C4-2B (cell line): ENCODE measurements around the gene FRMD8.

Source experiments
- H3K27ac ChIP-seq: fragments of 450-650 bp; 2 replicates; pipeline ENCODE4 v1.5.1; 2017
- ZFX ChIP-seq: fragments of 450-650 bp; IDR thresholded peaks from 2 replicates; pipeline ENCODE4 v1.6.1; 2017
- TF ChIP-seq, protein P1 (sequence below): fragments of 450-650 bp; conservative IDR thresholded peaks from 2 replicates; pipeline ENCODE4 v1.5.1; 2017; ENCODE audit warnings: mild to moderate bottlenecking

Gene FRMD8

DNA sequence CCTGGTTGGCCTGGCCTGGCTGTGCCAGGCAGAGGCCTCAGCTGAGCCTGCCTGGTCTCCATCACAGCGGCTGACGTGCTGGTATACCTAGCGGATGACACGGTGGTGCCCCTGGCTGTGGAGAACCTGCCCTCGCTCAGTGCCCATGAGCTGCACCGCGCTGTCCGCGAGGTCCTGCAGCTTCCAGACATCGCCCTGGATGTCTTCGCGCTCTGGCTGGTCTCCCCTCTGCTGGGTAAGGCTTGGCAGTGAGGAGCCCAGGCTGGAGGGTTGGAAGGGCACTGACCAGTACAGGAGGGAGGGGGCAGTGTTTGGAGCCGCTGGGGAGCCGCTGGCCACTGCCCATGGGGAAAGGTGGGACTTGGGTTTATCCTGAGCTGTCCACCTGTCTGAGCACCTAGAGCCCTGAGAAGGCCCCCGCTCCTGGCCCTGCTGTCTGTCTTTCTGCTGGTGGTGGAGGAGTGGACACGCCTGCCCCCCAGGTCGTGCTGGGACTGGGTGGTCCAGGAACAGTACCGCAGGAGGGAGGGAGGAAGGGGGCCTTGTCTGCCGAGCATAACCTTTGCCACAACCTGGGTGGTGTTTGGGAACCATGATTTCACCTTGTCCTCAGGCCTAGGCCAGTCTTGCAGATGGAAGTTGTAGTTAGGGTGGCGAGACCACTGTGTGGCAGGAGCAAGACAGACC lies 3.0 kb downstream of the FRMD8 start:
- no peak overlapping the region for H3K27ac ChIP-seq
- TF ChIP-seq, protein P1, sequence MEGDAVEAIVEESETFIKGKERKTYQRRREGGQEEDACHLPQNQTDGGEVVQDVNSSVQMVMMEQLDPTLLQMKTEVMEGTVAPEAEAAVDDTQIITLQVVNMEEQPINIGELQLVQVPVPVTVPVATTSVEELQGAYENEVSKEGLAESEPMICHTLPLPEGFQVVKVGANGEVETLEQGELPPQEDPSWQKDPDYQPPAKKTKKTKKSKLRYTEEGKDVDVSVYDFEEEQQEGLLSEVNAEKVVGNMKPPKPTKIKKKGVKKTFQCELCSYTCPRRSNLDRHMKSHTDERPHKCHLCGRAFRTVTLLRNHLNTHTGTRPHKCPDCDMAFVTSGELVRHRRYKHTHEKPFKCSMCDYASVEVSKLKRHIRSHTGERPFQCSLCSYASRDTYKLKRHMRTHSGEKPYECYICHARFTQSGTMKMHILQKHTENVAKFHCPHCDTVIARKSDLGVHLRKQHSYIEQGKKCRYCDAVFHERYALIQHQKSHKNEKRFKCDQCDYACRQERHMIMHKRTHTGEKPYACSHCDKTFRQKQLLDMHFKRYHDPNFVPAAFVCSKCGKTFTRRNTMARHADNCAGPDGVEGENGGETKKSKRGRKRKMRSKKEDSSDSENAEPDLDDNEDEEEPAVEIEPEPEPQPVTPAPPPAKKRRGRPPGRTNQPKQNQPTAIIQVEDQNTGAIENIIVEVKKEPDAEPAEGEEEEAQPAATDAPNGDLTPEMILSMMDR = no peak
- no peak for TF ChIP-seq ZFX

DNA sequence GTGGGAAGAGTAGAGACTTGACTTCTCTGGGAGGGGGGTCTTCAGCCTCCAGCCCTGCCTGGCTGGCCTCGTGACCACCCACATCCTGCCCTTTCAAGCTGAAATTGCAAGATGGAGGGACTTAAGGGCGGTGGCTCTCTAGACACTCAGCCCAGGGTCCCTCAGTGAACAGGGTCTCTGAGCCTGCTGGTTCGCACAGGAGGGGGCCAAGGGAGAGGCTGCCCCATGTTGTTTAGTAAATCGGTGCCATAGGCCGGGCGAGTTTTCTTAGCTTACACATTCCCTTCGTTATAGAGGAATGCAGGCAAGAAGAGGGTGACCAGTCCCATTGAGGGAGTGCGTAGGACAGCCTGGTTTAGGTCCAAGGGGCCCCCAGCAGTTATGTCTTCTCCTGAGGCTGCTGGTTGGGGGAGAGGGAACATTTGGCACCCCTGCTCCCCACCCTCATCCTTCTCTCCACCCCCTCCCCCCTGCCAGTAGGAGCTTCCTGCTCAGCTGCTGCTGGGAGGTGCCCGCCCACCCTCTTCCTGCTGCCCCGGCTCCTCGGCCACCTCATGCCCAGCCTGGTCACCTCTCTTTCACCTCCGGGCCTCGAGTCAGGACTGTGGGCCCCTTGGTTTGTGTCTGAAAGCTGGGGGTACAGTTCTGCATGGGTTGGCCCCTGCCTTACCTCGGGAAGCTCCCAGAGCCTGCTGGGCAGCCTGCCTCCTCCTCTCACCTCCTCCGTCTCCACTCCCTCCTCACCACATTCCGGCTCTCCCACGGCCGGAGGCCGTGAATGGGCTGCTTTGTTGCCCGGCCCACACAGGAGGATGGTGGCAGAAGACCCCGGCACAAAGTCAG lies 3.9 kb downstream of the FRMD8 start:
- no peak overlapping the region for H3K27ac ChIP-seq
- no peak for TF ChIP-seq ZFX
- TF ChIP-seq, protein P1 = no peak

DNA sequence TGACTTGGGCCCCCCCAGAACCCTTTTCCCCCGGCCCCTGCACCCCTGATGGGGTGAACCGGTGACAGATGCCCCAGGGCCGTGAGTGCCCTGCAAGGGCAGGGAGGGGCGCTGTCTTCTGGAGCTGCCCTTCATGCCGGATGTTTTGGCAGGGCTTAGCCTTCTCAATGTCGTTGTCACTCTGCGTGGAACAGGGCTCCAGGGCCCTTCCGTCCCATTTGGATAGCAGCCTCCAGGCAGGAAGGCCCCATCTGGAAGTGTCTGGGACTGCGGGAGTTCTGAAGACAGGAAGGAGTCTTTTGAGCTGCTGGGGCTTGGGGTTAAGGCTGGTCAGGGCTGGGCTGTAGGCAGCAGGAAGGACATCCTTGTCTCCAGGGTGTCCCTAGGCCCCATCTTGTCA lies 4.6 kb downstream of the FRMD8 start:
- H3K27ac ChIP-seq = no peak overlapping the region

DNA sequence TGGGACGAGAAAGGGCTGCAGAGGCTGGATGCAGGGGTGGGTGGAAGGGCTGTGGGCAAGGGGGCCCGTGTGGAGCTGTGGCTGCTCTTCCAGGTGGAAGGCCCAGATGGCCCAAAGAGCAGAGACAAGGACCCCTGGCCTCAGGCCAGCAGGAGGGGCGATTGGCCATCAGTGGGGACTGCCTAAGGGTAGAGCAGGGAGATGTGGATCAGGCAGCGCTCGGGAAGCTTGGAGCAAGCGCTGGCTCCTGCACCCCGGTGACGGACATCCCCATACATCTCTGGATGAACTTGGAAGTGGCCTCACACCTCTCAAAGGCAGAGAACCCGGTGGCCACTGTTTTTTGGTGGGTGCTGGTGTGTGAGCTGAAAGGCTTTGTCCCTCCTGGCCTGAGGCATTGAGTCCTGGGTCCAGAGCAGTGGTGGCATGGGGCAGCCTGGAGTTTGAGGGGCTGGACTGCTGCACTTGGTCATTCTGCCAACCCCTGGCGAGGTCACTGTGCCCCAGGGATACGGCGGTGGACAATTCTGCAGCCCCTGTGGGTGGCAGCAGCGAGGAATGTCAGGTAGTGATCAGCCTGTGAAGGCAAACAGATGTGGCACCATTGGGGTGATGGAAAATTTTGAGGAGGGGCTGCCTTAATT lies 5.9 kb downstream of the FRMD8 start:
- TF ChIP-seq ZFX = no peak
- TF ChIP-seq, protein P1 = no peak
- H3K27ac ChIP-seq = no peak overlapping the region

More for the DNA sequence above, 4.6 kb downstream of the FRMD8 start:
- TF ChIP-seq, protein P1 = no peak
- no peak for TF ChIP-seq ZFX

DNA sequence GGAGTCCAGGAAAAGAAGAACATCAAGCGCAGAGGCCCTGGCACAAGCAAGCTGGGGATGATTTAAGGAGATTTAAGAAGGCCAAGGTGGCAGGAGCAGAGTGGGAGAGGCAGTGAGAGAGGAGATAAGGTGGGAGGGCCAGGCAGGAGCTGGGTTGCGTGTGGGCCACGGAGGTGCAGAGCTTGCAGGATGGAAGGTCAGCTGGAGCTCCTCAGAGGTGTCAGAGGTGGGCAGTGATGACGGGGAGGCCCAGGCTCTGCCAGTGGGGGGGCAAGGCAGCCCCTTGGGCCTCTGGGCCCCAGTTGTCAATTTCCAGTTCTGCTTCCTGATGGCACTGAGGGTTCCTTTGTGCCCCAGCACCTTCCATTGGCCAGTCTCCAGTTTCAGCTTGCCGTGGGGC lies 6.5 kb downstream of the FRMD8 start:
- TF ChIP-seq, protein P1 = no peak
- no peak for TF ChIP-seq ZFX
- H3K27ac ChIP-seq = no peak overlapping the region

DNA sequence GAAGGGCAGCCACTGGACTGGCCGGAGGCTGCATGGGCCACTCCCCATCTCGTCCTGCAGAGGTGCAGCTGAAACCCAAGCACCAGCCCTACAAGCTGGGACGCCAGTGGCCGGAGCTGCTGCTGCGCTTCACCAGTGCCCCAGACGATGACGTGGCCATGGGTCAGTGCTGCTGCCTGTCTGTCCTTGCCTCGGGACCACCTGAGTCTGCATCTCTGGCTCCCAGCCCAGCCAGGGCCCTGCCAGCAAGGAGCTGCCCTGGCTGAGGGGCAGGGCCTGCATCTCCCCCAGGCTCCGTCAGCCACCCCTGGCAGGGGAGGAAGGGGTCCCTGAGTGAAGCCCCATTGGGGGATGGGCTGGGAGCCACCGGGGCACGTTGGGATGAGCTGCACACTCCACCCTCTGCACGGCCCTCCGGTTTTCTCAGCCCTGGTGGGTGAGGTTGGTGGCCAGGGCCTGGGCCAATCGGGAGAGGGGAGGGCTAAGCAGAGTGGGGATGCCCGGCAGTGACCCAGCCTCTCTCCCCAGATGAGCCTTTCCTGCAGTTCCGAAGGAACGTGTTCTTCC lies 7.2 kb downstream of the FRMD8 start:
- TF ChIP-seq, protein P1 = no peak
- no peak for TF ChIP-seq ZFX
- H3K27ac ChIP-seq = no peak overlapping the region

DNA sequence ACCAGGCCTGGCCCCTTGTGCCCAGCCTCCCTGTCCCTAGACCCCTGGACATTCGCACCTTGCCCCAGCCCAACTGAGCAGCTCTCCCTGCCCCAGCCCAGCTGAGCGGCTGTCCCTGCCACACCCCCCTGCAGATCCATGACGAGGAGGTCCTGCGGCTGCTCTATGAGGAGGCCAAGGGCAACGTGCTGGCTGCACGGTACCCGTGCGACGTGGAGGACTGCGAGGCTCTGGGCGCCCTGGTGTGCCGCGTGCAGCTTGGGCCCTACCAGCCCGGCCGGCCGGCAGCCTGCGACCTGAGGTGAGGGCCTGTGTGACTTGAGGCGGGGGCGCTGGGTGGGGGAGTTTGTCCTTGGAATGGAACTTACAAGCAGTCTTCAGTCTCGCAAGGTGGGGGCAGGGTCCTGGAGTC lies 7.7 kb downstream of the FRMD8 start:
- H3K27ac ChIP-seq = no peak overlapping the region
- TF ChIP-seq, protein P1 = no peak
- TF ChIP-seq ZFX = no peak
